Activated naive CD4-positive, alpha-beta T cell treated with anti-CD3 and anti-CD28 coated beads, Interleukin-2, amount 50 U/mL, for 24 hours (primary cell): ENCODE measurements around the gene LIMS4.
"Not testable (repeated sequence)": the region's sequence is repeated elsewhere in the genome, so short reads cannot be mapped to it uniquely, and the experiment has no call there.

ENCODE experiments used
- H3K27ac Mint-ChIP-seq: one replicate; pipeline ENCODE4 v1.8.0; 2021; ENCODE audit warnings: mild to moderate bottlenecking, mixed read lengths
- H3K27me3 Mint-ChIP-seq: one replicate; pipeline ENCODE4 v1.8.0; 2021; ENCODE audit warnings: mixed read lengths
- H3K36me3 Mint-ChIP-seq: one replicate; pipeline ENCODE4 v1.8.0; 2021; ENCODE audit warnings: mixed read lengths
- H3K4me1 Mint-ChIP-seq: one replicate; pipeline ENCODE4 v1.8.0; 2021; ENCODE audit warnings: mixed read lengths
- H3K4me3 Mint-ChIP-seq: one replicate; pipeline ENCODE4 v1.8.0; 2021; ENCODE audit warnings: mild to moderate bottlenecking, mixed read lengths
- H3K9me3 Mint-ChIP-seq: one replicate; pipeline ENCODE4 v1.8.0; 2021; ENCODE audit warnings: mixed read lengths

LIMS4 gene

GRCh38 chr2:110472171-110473058 lies at the start of gene LIMS4:
TSS of gene LIMS4 (minus strand) at chr2:110472816. CDS start at chr2:110472778, 38 bp downstream.
- H3K27ac Mint-ChIP-seq, H3K4me3 Mint-ChIP-seq, H3K4me1 Mint-ChIP-seq, H3K36me3 Mint-ChIP-seq, H3K27me3 Mint-ChIP-seq, H3K9me3 Mint-ChIP-seq: not testable (repeated sequence)

- H3K27ac Mint-ChIP-seq, H3K27me3 Mint-ChIP-seq, H3K36me3 Mint-ChIP-seq, H3K4me3 Mint-ChIP-seq, H3K9me3 Mint-ChIP-seq, H3K4me1 Mint-ChIP-seq: not testable (repeated sequence)
These were observed 27.2 kb upstream of the LIMS4 start for GRCh38 chr2:110499755-110500377.

GRCh38 chr2:110496027-110496426 lies 23.4 kb upstream of the LIMS4 start:
- H3K36me3 Mint-ChIP-seq, H3K9me3 Mint-ChIP-seq, H3K27me3 Mint-ChIP-seq, H3K4me1 Mint-ChIP-seq, H3K27ac Mint-ChIP-seq, H3K4me3 Mint-ChIP-seq: not testable (repeated sequence)

- H3K36me3 Mint-ChIP-seq, H3K27ac Mint-ChIP-seq, H3K4me3 Mint-ChIP-seq, H3K27me3 Mint-ChIP-seq, H3K4me1 Mint-ChIP-seq, H3K9me3 Mint-ChIP-seq: not testable (repeated sequence)
These were observed 21.9 kb upstream of the LIMS4 start for GRCh38 chr2:110494488-110494887.

- not testable (repeated sequence) for H3K4me3 Mint-ChIP-seq, H3K9me3 Mint-ChIP-seq, H3K27me3 Mint-ChIP-seq, H3K27ac Mint-ChIP-seq, H3K36me3 Mint-ChIP-seq, H3K4me1 Mint-ChIP-seq
These were observed 16.4 kb upstream of the LIMS4 start for GRCh38 chr2:110488991-110489390.

- not testable (repeated sequence) for H3K9me3 Mint-ChIP-seq, H3K4me1 Mint-ChIP-seq, H3K27me3 Mint-ChIP-seq, H3K4me3 Mint-ChIP-seq, H3K36me3 Mint-ChIP-seq, H3K27ac Mint-ChIP-seq
These were observed 10.1 kb upstream of the LIMS4 start for GRCh38 chr2:110482697-110483096.

- not testable (repeated sequence) for H3K9me3 Mint-ChIP-seq, H3K27ac Mint-ChIP-seq, H3K27me3 Mint-ChIP-seq, H3K4me1 Mint-ChIP-seq, H3K4me3 Mint-ChIP-seq, H3K36me3 Mint-ChIP-seq
These were observed 8.6 kb upstream of the LIMS4 start for GRCh38 chr2:110481200-110481599.

GRCh38 chr2:110480084-110480483 lies 7.5 kb upstream of the LIMS4 start:
- not testable (repeated sequence) for H3K9me3 Mint-ChIP-seq, H3K4me1 Mint-ChIP-seq, H3K27me3 Mint-ChIP-seq, H3K36me3 Mint-ChIP-seq, H3K27ac Mint-ChIP-seq, H3K4me3 Mint-ChIP-seq

GRCh38 chr2:110477370-110477769 lies 4.8 kb upstream of the LIMS4 start:
- H3K27me3 Mint-ChIP-seq, H3K4me3 Mint-ChIP-seq, H3K4me1 Mint-ChIP-seq, H3K36me3 Mint-ChIP-seq, H3K9me3 Mint-ChIP-seq, H3K27ac Mint-ChIP-seq: not testable (repeated sequence)

- not testable (repeated sequence) for H3K27me3 Mint-ChIP-seq, H3K9me3 Mint-ChIP-seq, H3K4me3 Mint-ChIP-seq, H3K27ac Mint-ChIP-seq, H3K4me1 Mint-ChIP-seq, H3K36me3 Mint-ChIP-seq
These were observed 4.3 kb upstream of the LIMS4 start for GRCh38 chr2:110476952-110477351.

- not testable (repeated sequence) for H3K9me3 Mint-ChIP-seq, H3K27ac Mint-ChIP-seq, H3K4me1 Mint-ChIP-seq, H3K36me3 Mint-ChIP-seq, H3K27me3 Mint-ChIP-seq, H3K4me3 Mint-ChIP-seq
These were observed 3.2 kb upstream of the LIMS4 start for GRCh38 chr2:110475627-110476359.

- not testable (repeated sequence) for H3K36me3 Mint-ChIP-seq, H3K4me1 Mint-ChIP-seq, H3K4me3 Mint-ChIP-seq, H3K9me3 Mint-ChIP-seq, H3K27ac Mint-ChIP-seq, H3K27me3 Mint-ChIP-seq
These were observed 2.3 kb upstream of the LIMS4 start for GRCh38 chr2:110474898-110475297.

- not testable (repeated sequence) for H3K4me3 Mint-ChIP-seq
These were observed 393 bp upstream of the LIMS4 start for GRCh38 chr2:110473059-110473358.

GRCh38 chr2:110468921-110469320 lies 3.7 kb downstream of the LIMS4 start:
- not testable (repeated sequence) for H3K36me3 Mint-ChIP-seq, H3K9me3 Mint-ChIP-seq, H3K4me1 Mint-ChIP-seq, H3K4me3 Mint-ChIP-seq, H3K27ac Mint-ChIP-seq, H3K27me3 Mint-ChIP-seq

More at GRCh38 chr2:110473059-110473358, 393 bp upstream of the LIMS4 start:
- H3K36me3 Mint-ChIP-seq, H3K9me3 Mint-ChIP-seq, H3K4me1 Mint-ChIP-seq, H3K27me3 Mint-ChIP-seq, H3K27ac Mint-ChIP-seq: not testable (repeated sequence)

GRCh38 chr2:110465312-110465711 lies 7.3 kb downstream of the LIMS4 start:
- not testable (repeated sequence) for H3K27ac Mint-ChIP-seq, H3K27me3 Mint-ChIP-seq, H3K4me3 Mint-ChIP-seq, H3K36me3 Mint-ChIP-seq, H3K9me3 Mint-ChIP-seq, H3K4me1 Mint-ChIP-seq

GRCh38 chr2:110462458-110462857 lies 10.2 kb downstream of the LIMS4 start:
- H3K27me3 Mint-ChIP-seq, H3K27ac Mint-ChIP-seq, H3K4me3 Mint-ChIP-seq, H3K36me3 Mint-ChIP-seq, H3K4me1 Mint-ChIP-seq, H3K9me3 Mint-ChIP-seq: not testable (repeated sequence)

GRCh38 chr2:110460318-110460717 lies 12.3 kb downstream of the LIMS4 start:
- H3K4me1 Mint-ChIP-seq, H3K9me3 Mint-ChIP-seq, H3K4me3 Mint-ChIP-seq, H3K36me3 Mint-ChIP-seq, H3K27me3 Mint-ChIP-seq, H3K27ac Mint-ChIP-seq: not testable (repeated sequence)
